CD4-positive, alpha-beta T cell treated with Interleukin-6 at 100 ng/mL for 8 hours (primary cell): ENCODE measurements around the gene ASTN2.
"Not testable (repeated sequence)": the region's sequence is repeated elsewhere in the genome, so short reads cannot be mapped to it uniquely, and the experiment has no call there.

Experiments used
- DNase-seq: peaks from one replicate; pipeline ENCODE4 v3.0.0-alpha.2; 2020; ENCODE audit warnings: mixed read lengths, low spot score

Gene ASTN2

GRCh38 chr9:116873491-116873890 lies 541.4 kb downstream of the ASTN2 start:
- no peak for DNase-seq

GRCh38 chr9:116870566-116870965 lies 544.3 kb downstream of the ASTN2 start:
- DNase-seq = no peak

DNA sequence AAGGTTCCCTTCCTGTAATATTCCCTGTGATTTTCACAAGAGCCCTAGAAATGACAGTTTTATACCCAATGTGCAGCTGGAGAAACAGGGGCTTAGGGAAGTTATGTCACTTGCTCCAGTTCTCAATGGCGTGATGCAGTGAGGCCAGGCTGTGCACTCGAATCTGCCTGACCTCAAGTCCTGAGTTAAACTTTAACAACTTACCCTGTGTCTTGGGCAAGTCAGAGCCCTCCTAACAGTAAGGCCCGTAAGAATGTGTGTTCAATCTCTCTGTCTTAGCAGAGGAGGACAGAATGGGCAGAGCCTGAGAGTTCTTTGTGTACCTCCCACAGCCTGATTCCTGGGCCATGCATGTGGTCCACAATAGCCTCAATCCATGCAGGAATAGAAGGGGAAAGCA lies 546.7 kb downstream of the ASTN2 start:
- DNase-seq = no peak

DNA sequence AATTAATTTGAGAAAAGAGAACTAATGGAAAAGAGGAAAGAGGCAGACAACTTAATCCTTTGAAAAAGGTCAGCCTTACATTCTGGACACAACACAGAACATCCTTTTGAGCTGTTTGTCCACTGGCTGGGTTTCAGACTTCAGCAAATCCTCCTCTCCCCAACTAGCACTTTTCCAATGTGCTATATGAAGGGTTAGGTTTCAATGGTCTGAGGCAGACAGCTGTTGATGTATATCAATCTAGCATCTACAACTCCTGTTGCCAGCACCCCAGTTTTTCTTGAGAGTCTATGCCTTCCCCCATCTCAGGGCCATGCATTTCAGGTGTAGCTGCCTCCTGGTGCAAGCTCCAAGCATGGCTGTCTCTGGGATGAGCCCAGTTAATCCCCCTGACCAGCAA lies 553.5 kb downstream of the ASTN2 start:
- no peak for DNase-seq

- no peak for DNase-seq
Observed at GRCh38 chr9:116860509-116861120, 554.2 kb downstream of the ASTN2 start.

DNA sequence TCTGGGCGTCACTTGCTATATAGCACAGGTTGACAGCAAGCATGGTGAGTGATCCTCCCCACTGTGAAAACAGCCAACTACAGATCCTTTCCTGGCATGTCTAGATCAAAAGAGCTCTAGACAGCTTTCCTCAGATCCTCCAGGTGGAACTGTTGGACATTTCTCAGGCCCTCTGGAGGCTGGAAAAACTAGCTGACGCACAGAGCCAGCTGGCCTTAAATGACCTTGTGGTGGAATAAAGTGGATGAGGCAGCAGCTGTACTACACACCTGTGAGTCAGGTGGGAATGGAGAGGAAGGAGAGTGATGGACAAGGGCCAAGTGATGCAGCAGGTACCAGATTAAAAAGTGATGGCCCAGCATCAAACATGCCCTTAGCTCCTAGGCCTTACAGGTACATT lies 555.1 kb downstream of the ASTN2 start:
- DNase-seq = no peak

DNA sequence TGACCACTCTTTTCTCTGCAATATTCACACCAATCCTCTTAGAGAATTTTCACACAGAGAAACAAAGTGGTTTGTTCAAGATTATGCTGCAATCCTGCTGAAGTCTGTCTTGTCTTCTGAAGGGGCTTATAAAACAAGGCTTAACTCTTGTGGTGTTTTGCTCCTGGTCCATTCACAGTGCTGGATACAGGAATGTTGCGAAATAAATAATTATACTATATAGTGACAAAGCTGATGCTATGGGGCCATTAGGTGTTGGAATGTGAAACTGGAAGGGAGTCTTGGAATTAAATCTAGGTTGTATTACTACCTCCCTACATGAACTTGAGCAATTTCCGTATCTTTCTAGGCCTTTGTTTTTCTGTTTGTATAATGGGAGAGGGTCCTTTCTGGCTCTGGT lies 557.5 kb downstream of the ASTN2 start:
- DNase-seq = no peak

DNA sequence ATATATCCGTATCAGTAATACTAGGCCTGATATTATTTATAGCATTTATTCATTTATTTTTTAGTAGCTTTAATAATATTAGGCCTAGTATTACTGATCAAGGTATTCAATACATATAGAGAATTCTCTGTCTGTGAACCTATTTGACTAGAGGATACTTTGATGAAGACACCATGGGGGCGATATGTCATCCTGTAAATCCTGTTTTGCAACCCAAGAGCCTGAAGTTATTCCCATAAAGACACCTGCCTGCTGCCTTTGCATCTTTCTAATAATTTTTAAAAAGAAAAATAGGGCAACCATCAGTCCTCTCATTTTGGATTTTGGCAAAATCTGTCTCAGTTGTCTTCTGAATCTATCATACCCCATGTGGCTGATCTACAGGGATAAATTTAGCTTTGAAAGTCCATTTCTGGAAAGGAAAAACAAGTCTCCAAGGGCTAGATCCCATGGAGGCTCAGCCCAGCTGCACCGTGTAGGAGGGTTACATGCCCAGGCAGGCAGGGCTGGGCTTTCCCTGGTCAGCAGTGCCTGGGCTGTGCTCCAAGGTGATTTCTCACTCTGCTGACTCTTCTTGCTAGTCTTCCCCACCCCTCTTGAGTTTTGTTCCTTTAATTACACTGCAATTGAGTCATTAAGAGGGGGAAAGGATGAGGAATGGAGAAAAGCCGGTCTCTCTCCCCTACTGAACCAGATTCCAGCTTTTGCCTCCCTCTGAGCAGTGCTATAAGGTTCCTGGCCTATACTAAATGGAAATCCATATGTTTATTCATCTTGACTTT lies 558.8 kb downstream of the ASTN2 start:
- DNase-seq = no peak

DNA sequence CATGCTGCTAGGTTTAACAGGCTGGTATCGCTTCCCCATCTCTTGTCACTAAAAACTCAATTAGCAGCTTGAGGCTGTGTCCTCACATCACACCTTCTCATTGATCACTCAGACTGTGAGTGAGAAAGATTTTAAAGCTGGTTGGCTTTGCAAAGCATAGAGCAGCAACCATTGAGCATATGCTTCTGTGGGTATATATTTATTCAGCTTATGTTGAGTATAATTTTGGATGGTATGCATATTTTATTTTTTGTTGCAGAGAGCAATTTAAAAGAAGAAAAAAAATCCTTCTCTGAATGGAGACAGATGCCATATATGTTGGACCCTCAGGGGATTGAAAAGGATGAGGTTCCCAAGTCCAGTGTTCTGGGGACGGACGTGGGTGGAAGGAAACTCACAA lies 565.1 kb downstream of the ASTN2 start:
- no peak for DNase-seq

GRCh38 chr9:116844621-116845020 lies 570.2 kb downstream of the ASTN2 start:
- no peak for DNase-seq

DNA sequence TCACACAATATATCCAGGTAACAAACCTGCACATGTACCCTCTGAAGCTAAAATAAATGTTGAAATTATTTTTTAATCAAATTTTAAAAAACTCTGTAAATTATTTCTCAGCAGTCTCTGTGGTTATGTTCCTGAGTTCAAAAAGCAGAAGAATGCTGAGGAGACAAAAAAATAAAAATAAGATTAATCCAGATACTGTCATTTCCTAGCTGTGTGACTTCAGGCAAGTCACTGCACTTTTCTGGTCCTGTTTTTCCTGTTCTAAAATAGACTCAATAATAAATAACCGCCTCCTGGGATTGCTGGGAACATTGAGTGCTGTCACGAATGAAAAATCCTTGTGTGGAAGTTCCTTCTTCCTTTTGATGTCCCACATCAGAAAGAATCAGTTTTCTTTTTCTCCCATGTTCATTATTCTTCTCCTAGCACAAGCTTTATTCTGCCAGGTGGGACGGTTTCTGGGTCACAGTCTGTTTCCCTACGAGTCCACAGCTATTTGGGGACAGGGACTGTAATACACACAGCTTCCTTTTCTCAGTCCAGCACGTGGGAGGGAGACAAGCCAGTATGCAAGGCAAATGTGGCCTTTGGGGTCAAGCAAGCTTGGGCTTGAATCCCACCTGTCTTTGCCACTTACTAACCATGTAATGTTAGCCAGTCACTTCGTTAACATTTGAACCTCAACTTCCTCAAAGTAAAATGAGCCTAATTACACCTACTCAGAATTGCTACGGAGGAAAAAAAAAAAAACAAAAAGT lies 570.8 kb downstream of the ASTN2 start:
- DNase-seq = no peak

DNA sequence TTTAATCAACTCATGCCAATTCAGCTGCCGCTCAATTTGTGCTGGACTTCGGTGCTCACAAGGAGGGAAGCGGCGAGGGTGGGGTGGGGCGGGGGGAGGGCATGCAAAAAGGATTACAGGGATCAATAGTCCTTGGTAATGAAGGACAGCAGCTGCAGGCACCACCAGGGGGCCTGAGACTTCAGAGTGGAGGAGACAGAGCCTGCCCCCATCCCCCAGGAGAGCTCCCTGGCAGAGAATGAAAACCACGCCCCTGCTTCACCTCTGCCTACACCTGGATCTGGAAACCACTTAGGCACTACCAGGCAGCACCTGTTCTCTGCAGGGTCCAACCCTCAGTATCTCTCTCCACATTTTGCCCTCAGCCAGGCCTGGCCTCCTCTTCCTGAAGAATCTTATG lies 572.2 kb downstream of the ASTN2 start:
- no peak for DNase-seq

GRCh38 chr9:116838468-116838867 lies 576.4 kb downstream of the ASTN2 start:
- DNase-seq = not testable (repeated sequence)

DNA sequence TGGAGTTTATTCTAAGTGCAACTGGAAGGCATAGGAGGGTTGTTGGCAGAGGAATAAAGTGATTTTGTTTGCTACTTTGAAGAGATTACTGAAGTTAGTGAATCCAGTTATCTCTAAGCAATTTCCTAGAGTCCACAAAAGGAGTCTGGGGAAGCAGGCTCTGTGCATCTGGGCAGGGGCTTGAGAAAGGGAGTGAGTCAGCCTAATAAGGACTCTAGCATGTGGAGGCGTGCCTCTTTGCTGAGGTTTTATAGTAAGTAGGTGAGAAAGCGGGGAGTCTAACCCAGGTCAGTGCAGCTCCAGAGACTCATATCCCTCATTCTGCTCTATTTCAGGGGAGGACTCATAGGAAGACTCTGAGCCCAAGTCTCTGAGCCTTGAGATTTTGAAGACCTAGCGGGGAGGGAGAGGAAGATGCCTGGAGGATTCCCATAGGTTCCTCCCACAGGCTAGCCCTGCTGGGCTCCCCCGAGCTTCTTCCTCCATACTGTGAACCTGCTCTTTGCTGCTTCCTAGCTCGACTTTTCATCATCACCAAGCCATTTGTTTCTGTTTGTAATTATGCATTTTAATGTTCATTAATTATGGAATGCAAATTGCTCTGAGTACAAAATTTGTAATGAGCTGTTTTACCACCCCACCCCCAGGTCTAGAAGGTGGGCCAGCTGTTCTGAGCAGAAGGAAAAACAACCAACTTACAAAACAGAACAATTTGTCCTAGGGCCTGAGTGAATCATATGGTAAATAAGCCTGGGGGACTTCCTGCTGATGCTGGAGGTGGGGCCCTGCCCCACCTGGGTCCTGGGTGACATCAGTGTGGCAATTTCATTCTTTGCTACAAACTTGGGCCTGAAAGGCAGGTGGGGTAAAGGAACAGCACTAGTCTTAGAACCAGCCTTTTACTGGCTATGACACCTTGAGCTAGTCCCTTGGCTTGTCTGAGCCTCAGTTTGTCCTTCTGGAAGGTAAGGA lies 577.6 kb downstream of the ASTN2 start:
- no peak for DNase-seq

DNA sequence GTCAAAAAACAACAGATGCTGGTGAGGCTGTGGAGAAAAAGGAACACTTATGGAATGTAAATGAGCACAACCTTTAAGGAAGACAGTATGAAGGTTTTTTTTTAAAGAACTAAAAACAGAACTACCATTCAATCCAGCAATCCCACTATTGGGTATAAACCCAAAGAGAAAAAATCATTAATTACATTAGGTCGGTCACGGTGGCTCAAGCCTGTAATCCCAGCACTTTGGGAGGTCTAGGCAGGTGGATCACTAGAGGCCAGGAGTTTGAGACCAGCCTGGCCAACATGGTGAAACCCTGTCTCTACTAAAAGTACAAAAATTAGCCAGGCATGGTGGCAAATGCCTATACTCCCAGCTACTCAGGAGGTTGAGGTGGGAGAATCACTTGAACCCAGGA lies 584.5 kb downstream of the ASTN2 start:
- not testable (repeated sequence) for DNase-seq

DNA sequence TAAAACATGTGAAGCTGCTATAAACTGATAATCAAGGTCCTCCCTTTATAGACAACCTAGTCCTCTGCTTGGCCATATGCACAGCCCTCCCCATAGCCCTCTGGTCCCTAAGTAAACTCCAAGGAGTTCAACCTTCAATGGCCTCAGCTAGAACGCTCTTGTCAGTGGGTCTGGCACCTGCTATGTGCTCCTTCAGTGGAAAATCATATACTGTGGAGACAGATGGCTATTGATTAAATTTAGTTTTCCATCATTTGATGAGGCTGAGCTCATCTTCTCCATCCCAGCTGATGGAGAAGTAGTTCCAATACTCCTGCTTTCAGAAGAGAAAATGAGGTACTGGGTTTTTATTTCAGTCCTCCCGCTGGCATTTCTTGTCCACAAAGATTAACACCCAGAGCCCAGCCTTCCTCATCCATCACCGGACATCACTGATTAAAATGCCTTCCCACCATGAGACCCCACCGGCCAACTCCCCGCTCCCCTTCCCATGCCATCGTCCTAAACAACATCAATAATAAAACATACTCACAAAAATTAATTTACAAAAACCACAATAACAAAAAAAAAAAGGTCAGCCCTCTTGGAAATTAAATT lies 593.1 kb downstream of the ASTN2 start:
- DNase-seq = no peak

- DNase-seq = no peak
Observed at GRCh38 chr9:116819116-116819515, 595.7 kb downstream of the ASTN2 start.

DNA sequence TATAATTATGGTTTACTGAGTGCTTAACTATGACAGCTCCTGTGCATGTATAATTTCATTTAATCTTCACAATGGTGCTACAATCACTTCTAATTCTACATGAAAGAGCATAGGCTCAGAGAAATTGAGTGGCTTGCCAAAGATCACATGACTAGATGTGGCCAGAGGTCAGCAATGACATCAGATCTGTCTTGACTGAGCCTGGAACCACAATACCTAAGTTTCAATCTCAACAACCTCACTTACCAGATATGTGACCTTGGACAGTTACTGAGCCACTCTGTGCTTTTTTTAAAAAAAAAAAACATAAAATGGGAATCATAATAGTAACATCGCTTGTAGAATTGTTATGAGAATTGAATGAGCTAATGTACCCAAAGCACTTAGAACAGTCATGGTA lies 597.1 kb downstream of the ASTN2 start:
- no peak for DNase-seq

GRCh38 chr9:116816484-116816883 lies 598.4 kb downstream of the ASTN2 start:
- DNase-seq = no peak

DNA sequence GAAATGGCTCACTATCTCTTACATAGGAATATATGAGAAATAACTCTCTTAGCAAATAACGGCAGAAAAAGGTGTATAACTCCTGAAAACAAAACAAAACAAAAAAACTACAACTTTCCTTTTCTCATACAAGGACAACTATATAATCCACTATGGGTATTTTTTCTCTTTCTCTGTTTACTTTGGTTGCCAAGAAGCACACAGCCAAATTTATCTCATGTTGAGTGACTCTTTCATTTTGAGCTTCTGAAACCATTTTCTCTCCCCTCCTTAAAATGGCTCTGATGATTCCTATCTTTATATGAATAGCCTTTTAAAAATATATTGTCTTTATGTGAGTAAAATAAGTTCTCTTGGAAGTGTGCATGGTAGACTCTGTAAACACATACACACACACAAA lies 599.0 kb downstream of the ASTN2 start:
- DNase-seq = no peak

- DNase-seq = no peak
Observed at GRCh38 chr9:116813031-116813300, 601.9 kb downstream of the ASTN2 start.
